Vagina (tissue), 2 donors: ENCODE data around the gene COL5A1.

Source experiments
- CTCF ChIP-seq, 3 experiments: fragments of 450-650 bp in 2 of 3; fragments of 200-600 bp in 1 of 3; sonication (generic) in 1 of 3; IDR thresholded peaks; one replicate each; pipeline ENCODE4 v1.5.1; 2017 to 2019; ENCODE audit warnings: antibody characterized with exemption in 3 of 3, mild to moderate bottlenecking in 2 of 3, moderate library complexity in 2 of 3
- POLR2A ChIP-seq, 2 donors: fragments of 450-650 bp; IDR thresholded peaks; one replicate each; pipeline ENCODE4 v1.6.1; 2017; ENCODE audit warnings: antibody characterized with exemption in 2 of 2, mild to moderate bottlenecking in 2 of 2, moderate library complexity in 2 of 2

- TF ChIP-seq CTCF (IDR thresholded peaks at IDR 0.05) = no peak
- TF ChIP-seq POLR2A (IDR thresholded peaks at IDR 0.05) = no peak
These were observed 4.2 kb downstream of the COL5A1 start for GRCh38 chr9:134645607-134646365.
